Measurements from ENCODE around the gene RECK.
"Not testable (repeated sequence)": the region's sequence is repeated elsewhere in the genome, so short reads cannot be mapped to it uniquely, and the experiment has no call there.

RECK gene

DNA sequence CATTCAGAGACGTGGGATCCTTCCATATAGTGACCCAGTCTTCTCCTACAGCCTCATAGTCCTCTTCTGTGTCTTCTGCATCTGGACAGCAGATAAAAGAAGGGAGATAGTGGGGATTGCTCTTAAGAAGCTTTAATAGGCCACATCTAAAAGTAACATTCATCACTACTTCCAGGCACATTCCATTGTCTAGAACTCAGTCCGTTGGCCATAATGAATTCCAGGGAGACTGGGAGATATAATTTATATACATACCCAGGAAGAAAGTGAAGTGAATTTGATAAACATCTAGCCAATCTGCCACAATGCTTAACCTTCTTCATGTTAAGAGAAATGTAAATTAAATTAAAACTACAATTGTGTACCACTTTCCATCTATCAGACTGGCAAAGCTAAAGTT lies 77.3 kb downstream of the RECK start:
- no peak for DNase-seq

DNA sequence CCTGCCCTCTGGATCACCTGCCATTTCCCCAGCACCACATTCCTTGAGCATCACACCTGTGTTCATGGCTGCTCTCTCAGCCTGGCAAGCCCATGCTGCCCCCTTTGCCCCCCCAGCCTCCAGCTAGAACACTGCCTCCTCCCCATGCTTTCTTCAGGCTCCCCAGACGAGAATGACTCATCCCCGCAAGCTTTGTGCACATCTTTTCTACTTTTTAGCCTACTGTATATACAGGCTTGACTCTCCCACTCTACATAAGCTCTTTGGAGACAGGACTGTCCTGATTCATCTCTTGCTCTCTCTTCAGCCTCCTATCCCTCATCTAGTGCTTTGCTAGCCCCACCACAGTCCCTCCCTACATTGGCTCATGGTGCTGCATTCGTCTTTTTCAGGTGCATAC lies 79.9 kb downstream of the RECK start:
- DNase-seq: no peak

DNA sequence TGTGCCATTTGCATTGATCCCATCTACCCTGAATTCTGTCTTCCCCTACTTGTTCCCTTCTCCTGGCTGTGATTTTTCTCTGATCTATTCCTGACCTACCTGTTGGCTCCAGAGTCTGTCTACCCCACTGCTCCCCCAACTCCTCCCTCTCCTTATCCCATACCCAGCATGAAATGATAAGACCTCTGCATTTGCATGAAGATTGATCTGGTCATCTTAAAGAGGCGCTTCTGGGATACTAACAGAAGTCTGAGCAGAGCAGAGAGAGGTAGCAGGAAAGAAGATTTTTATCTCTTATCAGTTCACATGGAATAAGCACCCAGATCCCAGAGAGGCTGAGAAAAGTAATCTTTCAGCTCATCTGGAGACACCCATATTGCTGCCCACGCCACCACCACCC lies 81.5 kb downstream of the RECK start:
- no peak for DNase-seq

DNA sequence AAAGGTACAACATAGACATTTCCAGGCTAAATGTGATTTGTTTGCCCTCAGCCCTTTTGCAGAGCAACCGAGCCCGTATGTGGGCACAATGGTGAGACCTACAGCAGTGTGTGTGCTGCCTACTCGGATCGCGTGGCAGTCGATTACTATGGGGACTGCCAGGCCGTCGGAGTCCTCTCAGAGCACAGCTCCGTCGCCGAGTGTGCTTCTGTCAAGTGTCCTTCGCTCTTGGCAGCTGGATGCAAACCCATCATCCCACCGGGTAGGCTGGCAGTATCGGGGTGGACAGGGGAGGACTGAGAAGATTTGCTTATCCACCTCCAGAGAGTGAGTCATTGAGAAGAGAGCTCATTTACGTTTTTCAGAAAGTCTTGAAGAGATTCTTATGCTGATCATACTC lies 82.0 kb downstream of the RECK start:
- no peak for DNase-seq

DNA sequence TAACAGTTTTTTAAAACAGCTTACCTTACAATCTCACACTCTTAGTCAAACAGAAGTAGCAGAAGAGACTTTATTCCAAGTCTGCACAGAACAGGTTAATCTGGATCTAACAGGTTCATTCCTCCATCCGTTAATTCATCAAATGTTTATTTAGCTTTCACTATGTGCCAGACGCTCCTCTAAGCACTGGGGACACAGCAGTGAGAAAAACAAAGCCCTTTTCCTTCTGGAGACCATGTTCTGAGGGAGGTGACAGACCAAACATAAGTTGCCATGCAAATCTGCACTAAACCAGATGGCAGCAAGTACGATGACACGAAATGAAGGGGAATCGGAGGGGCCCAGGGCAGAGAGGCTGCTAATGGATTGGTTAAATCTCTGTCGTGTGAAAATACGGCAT lies 82.8 kb downstream of the RECK start:
- no peak for DNase-seq

DNA sequence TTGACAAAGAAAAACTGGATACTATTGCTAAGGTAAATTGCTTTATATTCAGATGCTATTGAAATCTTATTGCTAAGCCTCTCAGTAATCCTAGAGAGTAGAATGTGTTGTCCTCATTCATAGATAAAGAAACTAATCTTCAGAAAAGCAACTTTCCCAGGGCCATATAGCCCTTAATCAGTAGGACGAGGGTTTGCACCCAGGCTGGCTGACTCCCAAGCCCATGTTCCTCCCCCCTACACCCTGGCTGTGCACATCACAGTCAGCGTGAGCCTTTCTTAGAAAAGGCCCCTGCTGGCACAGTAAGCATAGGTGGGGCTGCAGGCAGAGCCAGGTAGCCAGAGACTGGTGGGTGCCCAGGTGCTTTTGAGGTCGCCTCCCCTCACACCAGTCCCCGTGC lies 84.0 kb downstream of the RECK start:
- no peak for DNase-seq

DNA sequence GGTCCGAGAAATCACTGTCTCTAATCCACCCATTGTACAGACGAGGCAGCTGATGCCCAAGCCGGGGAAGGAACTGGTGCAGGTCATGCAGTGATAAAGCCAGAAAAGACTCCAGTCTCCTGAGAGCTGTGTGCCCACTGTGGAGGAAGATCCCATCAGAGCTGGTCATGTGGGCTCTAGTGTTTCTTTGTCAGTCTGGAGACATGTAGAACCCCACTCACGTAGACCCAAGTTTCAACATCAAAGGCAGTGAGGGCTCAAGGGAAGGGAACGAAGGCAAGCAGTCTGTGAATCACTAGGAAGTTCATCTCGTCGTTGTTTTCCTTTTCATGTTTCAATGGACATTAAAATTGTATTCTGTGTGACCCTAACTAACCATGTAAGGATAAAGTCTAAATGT lies 85.3 kb downstream of the RECK start:
- no peak for DNase-seq

DNA sequence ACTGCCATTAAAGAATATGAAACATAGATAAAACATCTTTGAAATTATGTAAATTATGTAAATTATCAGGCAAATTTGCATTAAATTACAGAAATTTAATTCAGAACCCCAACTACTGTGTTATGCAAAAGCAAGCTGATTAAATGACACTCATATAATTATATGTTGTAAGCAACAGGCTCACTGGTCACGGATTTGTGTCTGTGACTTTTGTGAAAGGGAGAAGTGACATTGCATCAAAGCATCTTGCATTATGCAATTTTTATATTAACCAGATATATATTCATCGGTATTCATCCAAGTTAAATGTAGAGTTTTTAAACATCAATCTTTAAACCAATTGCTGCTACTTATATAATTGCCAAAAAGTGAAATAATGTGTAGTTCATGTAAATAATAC lies 86.8 kb downstream of the RECK start:
- DNase-seq: no peak

DNA sequence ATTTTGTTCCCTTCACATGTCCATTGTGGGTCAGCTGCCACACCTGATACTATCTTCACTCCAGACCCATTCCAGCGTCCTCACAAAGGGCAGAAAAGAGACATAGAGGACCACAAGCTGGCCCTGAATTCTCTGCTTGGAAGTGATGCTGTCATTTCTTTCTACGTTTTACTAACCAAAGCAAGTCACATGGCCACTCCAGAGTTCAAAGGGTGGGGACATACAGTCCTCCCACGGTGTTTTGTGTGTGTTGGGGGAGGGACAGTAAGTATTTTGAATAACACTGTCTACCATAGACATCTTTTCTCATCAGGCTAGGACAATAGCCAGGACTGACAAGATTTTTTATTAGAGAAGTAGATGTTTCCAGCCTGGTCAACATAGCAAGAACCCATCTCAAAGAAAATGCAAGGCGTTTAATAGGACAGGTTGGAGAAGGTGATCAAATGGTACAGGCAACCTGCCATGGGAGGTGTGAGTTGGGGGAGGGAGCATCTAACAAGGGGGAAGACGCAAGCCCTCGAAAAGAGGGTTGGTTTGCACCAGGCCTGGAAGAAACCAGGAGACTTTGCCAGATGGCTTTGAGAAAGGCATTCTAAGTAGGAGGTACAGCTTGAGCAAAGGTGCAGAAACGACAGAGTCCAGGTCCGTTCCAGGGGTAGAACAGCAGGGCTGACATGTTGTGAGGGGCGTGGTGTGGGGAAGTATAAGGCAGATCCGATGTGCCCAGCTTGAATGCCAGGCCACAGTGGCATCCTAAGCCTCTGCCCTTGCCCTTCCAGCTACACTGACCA lies 88.5 kb downstream of the RECK start:
- no peak for DNase-seq

DNA sequence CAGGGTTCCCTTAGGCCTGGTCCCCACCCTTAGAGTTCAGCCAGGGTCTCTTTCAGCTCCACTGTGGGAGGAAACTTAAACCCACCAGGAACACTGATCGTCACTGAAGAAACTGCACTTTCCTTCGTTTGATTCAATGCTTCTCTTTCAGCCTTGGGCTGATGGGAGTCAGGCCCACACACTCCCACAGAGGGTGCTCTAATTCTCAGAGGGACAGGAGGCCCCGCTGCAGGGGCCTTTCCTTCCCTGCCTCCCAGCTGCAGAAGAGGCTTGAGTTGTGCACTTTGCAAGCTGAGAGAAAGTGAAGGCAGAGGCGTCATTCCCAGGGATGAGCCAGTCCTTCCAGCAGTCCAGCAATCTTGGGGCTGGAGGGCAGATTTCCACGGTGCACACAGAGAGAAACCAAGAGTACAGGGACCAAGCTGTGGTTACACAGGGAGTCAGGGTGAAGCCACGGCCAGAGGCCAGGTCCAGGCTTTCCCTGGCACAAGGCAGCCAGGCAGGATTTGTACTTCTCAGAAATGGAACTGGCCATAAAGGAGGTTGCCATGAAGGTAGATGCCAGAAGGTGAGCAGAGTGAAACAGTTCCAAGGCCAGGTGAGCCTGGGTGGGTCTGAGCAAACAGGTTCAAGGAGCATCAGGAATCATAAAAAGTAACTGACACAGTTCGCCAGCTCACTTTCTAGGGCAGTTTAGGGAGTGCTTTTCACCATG lies 89.5 kb downstream of the RECK start:
- no peak for DNase-seq

DNA sequence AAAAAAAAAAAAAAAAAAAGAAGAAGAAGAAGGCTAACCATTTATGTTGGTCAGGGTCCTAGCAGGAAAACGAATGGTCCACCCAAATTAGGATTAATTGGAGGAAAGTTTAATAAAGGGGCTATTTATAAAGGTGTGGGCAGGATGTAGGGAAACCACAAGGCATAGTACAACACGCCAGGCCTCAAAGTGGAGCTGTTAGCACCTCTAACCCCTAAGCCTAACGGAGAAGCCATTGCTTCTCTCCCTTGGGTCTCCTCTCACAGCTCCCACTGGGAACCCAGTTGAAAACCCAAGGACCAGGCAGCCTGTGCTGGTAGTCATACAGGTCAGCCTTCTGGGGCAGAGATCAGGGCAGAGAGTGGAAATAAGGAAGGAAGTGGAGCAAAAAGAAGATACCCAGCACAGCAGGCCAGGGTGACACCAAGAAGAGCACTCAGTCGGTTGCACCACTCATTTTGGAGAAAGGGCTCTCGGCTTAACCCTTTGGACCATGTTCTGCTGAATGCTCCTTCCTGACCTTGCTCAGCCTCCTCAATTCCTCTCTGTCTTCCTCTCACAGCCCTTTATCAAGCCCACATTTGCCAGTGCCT lies 91.0 kb downstream of the RECK start:
- no peak for DNase-seq

DNA sequence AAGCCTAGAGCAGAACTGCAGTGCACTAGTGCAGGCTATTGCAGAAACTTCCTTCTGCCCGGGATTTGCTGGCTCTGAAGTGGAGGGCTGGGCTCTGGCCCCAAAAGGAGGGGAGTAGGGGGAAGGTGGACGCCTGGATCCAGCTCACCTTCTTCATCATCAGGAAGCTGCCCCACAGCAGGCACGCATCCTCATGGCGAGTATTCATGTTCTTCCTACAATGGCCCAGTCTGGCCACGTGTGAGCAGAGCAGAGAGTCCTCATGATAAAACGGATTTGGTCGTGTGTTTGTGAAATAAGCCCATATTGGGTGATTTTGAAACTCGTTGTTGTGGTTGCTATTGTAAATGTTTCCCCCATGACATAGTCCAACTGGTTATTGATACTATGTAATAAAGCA lies 91.6 kb downstream of the RECK start:
- DNase-seq: no peak

DNA sequence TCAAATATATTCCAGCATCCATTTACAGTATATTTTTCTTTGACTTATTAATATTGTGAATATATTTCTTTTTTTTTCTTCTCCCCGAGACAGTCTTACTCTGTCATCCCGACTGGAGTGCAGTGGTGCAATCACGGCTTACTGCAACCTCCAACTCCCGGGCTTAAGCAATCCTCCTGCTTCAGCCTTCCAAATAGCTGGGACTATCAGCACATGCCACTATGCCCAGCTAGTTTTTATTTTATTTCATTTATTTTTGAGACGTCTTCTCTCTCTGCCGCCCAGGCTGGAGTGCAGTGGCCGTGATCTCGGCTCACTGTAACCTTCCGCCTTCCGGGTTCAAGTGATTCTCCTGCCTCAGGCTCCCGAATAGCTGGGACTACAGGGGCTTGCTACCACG lies 92.4 kb downstream of the RECK start:
- no peak for DNase-seq

DNA sequence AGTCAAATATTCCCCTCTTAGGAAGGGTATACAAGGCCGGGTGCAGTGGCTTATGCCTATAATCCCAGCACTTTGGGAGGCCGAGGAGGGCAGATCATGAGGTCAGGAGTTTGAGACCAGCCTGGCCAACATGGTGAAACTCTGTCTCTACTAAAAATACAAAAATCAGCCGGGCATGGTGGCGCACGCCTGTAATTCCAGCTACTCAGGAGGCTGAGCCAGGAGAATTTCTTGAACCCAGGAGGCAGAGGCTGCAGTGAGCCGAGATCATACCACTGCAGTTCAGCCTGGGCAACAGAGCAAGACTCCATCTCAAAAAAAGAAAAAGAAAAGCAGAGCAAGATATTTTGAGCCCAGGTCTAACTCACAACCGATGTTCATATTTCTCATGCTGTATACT lies 95.0 kb downstream of the RECK start:
- DNase-seq: not testable (repeated sequence)

DNA sequence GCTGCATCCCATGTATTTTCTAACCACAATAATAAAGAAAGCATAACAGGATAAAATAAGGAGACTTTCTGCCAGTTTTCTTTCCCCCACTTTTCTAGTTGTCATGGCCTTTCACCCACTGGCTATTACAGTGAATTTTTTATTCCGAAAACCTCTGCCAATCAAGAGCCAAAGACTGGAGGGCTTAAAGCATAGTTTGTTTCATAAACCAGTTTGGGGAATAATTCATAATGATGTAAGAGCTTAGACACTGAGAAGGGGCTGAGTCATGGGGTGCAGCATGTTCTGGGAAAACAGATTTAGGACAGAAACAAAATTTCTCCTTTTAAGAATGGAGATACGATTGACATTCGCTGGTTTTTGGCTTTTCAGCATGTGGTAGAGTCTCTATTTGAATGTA lies 95.4 kb downstream of the RECK start:
- DNase-seq: peak; percentile 80

DNA sequence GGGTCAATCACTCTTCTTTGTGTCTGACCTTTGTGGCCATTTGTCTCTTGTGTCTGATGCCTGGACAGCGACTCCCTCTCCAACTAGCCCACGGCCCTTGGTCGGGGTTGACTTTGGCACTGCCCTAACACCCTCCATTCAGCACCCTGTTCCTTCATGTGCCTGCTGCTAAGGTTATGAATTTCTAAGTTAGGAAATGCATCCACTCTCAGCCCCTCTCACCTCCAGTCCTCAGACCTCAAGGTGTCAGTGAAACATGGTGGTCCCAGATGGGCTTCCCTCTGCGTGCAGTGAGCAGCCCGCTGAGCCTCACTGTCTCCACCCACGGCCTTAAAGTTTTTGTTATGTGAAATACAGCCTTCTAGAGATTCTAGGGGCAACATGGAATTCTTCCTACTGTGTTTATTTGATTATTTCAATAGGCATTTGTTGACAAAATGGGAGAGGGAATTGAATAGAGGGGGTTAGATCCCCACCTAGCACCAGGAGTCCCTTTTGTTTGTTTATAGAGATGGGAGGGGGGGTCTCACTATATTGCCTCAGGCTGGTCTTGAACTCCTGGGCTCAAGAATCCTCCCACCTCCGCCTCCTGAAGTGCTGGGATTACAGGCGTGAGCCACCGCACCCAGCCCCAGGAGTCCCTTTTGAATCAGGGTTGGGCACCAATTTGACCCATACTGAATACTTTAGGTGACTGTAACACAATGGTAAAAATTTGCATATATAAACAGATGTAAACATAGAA lies 98.2 kb downstream of the RECK start:
- DNase-seq: no peak

DNA sequence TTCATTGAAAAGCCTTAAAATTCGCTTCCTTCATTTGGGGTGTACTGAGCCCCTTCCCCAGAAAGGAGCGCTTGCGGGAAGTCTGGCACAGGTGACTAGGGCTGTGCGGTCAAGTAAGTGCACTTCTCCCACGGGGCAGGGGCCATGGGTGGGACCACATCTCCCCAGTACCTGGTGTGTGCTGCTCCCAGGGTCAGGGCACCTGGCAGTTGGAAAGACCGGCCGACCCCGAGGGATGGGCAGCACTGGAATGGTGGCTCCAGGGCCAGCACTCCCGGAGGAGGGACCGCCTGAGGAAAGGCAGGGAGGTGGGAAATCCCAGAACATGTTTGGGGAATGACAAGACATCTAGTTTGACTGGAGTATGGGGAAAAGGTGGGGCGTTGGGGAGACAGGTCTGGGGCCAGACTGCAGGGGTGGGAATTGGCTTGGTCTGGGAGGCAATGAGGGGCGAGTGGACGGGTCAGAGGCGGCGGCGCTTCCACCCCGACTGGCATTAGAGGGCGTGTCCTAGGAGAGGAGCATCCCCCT lies 99.1 kb downstream of the RECK start:
- DNase-seq: no peak

DNA sequence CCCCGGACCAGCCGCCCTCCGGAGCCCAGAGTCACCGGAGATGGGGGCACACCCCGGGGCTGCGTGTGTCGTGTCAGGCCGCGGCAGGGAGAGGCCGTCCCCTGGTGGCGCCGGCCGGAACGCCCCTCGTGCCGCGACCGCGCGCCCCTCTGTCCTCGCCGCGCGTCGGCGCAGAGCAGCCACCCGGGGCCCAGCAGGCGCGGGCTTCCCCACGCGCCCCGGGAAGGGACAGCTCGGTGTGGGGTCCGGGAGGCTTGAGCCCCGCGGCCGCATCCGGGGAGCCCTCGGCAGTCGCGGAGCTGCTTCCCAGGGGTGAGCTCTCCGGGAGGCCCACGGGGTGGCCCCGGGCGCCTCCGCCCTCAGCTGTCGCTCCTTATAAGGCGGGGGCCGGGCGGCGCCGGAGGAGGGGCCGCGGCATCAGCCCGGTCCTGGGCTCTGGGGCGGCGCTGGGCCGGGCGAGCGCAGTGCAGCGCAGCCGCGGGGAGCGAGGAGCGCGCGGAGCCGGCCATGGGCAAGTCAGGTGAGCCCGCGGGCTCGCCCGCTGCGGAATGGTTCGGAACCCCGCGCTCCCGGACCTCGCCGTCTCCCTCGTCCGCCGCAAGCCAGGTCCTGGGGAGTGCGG lies 99.7 kb downstream of the RECK start, which contains the start of gene GLIPR2:
Gene GLIPR2, plus strand, starts transcription at position 462 of the 622 bp plus-strand sequence. Its CDS starts 46 bp downstream, at position 508.
- peak; percentile 82 for DNase-seq

DNA sequence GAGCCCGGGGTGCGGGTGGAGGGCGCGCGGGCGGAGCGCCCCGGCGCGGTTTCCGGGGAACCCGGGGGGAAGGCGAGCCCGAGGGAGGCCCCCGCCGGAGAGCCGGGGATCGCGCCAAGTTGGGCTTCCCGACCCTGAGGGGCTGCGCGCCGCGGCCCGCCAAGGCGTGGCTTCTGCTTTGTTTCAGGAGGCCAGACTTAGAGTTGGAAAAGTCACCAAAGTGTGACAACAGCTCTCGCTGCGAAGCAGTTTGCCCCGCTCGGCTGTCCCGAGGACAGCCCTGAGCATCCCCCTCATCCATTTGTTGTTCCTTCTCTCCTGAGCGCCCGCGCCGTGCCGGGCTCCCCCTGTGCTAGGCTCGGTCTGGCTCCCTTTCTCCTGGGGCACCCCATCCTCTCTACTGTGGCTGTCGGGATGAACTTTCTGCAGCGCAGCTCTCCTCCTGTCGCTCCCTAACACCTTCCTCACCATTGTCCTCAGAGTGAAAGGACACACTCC lies 100.2 kb downstream of the RECK start:
- peak; percentile 14 for DNase-seq

DNA sequence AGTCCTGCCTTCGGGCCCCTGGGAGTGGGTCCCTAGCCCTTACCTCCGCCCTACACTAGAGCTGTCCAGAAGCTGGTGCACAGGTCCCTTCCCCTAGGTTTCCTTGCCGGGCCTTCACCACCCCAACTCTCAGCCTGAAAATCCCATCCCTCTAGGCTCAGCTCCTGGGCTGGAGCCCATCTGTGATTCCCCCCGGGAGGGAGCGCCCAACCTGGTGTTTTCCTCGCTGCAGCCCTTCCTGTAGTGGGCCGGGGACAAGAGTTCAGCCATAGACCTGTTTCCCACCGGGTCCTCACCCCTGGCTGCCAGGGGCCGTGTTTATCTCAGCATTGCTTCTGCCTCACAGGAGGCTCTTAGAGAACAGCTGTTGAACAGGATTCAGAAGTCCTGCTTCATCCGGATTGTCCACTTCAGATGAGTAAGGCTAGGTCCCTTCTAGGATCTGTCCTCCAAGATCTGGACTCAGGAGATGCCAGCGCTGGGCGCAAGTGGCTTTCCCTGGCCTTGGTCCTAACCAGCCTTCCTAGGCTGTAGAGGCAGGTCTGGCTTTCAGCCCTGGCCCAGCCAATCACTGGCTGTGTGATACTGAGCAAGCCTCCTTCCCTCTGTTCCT lies 100.8 kb downstream of the RECK start:
- peak; percentile 27 for DNase-seq

DNA sequence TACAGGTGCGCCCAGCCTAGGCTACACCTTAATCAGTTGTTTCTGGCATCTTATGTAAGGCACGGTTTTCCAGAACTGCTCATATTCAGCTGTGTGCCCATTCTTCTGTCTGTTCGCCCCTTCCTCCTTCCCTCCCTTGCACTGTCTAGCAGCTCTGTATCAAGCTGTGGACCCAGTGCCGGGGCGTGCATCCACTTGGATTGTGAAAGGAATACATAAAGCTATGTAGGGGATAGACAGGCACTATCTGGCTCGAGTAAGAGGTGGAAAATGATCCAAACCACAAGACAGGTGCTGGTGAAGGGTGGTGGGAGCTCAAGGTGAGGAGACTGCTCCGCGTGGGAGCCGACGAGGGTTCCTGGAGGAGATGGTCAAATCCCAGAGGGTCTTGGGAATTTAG lies 101.8 kb downstream of the RECK start:
- no peak for DNase-seq

DNA sequence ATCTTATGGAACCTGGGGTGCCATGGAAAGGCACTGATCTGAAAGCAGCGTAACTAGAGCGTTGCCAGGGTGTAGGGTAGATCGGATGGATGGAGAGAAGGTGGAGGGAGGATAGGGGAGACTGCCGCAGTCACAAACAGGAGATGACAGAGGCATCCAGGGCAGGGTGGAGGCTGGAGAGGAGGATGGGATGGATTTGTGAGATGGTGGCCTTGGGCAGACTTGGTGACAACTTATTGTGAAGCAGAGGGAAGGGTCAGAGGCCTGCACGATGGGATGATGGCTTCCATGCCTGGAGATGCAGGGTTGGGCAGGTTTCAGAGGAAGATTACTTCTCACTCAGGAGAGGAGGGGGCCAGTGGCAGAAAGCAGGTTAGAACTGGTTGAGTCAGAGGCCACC lies 102.2 kb downstream of the RECK start:
- no peak for DNase-seq
